Measurements from ENCODE around the gene RNU1-3.
"Not testable (repeated sequence)": the region's sequence is repeated elsewhere in the genome, so short reads cannot be mapped to it uniquely, and the experiment has no call there.

RNU1-3 gene

GRCh38 chr1:16649960-16650359 lies 16.8 kb downstream of the RNU1-3 start:
- not testable (repeated sequence) for DNase-seq

GRCh38 chr1:16649390-16649789 lies 17.4 kb downstream of the RNU1-3 start:
- not testable (repeated sequence) for DNase-seq

GRCh38 chr1:16648756-16649155 lies 18.0 kb downstream of the RNU1-3 start:
- not testable (repeated sequence) for DNase-seq

GRCh38 chr1:16648250-16648649 lies 18.5 kb downstream of the RNU1-3 start:
- DNase-seq = not testable (repeated sequence)

GRCh38 chr1:16647179-16648176 lies 19.3 kb downstream of the RNU1-3 start:
- not testable (repeated sequence) for DNase-seq

GRCh38 chr1:16646716-16647115 lies 20.0 kb downstream of the RNU1-3 start:
- DNase-seq = not testable (repeated sequence)

GRCh38 chr1:16646061-16646664 lies 20.6 kb downstream of the RNU1-3 start:
- DNase-seq = not testable (repeated sequence)

GRCh38 chr1:16645271-16646060 lies 21.3 kb downstream of the RNU1-3 start:
- not testable (repeated sequence) for DNase-seq

- DNase-seq = peak; percentile 83
Measured at GRCh38 chr1:16644482-16645270, 22.1 kb downstream of the RNU1-3 start.

- DNase-seq = no peak
Measured at GRCh38 chr1:16644193-16644481, 22.6 kb downstream of the RNU1-3 start.

- not testable (repeated sequence) for DNase-seq
Measured at GRCh38 chr1:16643476-16644192, 23.1 kb downstream of the RNU1-3 start.

GRCh38 chr1:16643001-16643411 lies 23.7 kb downstream of the RNU1-3 start:
- DNase-seq = not testable (repeated sequence)

- not testable (repeated sequence) for DNase-seq
Measured at GRCh38 chr1:16642025-16642966, 24.5 kb downstream of the RNU1-3 start.

- not testable (repeated sequence) for DNase-seq
Measured at GRCh38 chr1:16641159-16641975, 25.4 kb downstream of the RNU1-3 start.

GRCh38 chr1:16639091-16640031 lies 27.4 kb downstream of the RNU1-3 start:
- not testable (repeated sequence) for DNase-seq

GRCh38 chr1:16637941-16638778 lies 28.6 kb downstream of the RNU1-3 start:
- DNase-seq = not testable (repeated sequence)

GRCh38 chr1:16636551-16637195 lies 30.1 kb downstream of the RNU1-3 start:
- DNase-seq = not testable (repeated sequence)
